Epithelial cell of proximal tubule (primary cell): Measurements from ENCODE around the gene DMD. TPM values are rescaled to one million over a fixed set of nuclear protein-coding genes. Genes with fewer than 3 reads are reported as not detected.
"Not testable (repeated sequence)": the region's sequence is repeated elsewhere in the genome, so short reads cannot be mapped to it uniquely, and the experiment has no call there.

Source experiments
- DNase-seq: peaks from one replicate; pipeline ENCODE4 v3.0.0-alpha.2; 2011; ENCODE audit warnings: low read depth
- H3K4me3 ChIP-seq: 2 replicates; pipeline ENCODE4 v1.5.1; 2011; ENCODE audit warnings: low read depth, mild to moderate bottlenecking, low read length
- CTCF ChIP-seq: conservative IDR thresholded peaks from 2 replicates; pipeline ENCODE4 v1.5.1; 2012; ENCODE audit warnings: low read depth, mild to moderate bottlenecking, low read length
- total RNA-seq: library from RNA; depleted of rRNA; stranded (reverse); fragments of >200 nt; gene quantifications from 2 replicates; pipeline ENCODE4 v1.2.3, GENCODE V29; 2015

DMD gene
- total RNA-seq, 1 donor from 2014 or later: 1.3 TPM

GRCh38 chrX:32708542-32708941, 502.8 kb downstream of the DMD start:
- no peak overlapping the region for H3K4me3 ChIP-seq
- no peak for DNase-seq
- TF ChIP-seq CTCF: no peak

- not testable (repeated sequence) for DNase-seq
These were observed 506.0 kb downstream of the DMD start for GRCh38 chrX:32705385-32705784.

DNA sequence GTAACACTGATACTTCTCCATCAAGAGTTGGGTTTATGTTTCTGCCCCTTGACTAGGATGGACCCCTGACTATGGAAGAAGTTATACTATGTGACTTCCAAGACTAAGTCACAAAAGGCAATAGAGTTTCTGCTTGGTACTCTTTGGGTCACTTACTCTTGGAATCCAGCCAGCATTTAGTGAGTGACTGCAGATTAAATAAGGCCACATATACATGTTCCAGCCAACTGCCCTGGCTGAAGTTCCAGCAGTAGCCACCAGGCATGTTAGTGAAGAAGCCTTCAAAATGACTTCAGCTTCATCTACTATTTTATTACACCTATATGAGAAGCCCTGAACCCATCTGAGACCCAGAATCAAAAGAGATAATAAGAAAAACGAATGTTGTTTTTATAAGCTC, 524.0 kb downstream of the DMD start:
- no peak overlapping the region for H3K4me3 ChIP-seq
- no peak for TF ChIP-seq CTCF
- DNase-seq: no peak

More at GRCh38 chrX:32705385-32705784, 506.0 kb downstream of the DMD start:
- not testable (repeated sequence) for H3K4me3 ChIP-seq

DNA sequence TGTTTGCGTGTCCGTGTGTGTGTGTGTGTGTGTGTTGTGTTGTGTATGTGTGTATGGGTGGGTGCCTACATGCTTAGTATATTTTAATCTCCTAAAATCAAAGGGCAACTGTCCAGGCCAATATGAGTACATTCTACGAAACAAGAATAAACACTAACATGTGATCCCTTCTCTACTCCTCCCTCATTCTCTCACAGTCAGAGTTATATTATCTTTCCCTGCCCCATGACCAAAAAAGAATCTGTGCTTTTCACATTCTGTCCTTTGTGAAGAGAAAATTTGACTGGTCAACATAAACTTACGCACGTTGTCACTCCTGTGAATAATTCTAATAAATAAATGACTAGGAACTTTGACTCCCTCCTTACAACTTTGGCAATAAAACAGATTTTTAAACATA, 532.9 kb downstream of the DMD start:
- no peak for TF ChIP-seq CTCF
- H3K4me3 ChIP-seq: no peak overlapping the region
- no peak for DNase-seq

DNA sequence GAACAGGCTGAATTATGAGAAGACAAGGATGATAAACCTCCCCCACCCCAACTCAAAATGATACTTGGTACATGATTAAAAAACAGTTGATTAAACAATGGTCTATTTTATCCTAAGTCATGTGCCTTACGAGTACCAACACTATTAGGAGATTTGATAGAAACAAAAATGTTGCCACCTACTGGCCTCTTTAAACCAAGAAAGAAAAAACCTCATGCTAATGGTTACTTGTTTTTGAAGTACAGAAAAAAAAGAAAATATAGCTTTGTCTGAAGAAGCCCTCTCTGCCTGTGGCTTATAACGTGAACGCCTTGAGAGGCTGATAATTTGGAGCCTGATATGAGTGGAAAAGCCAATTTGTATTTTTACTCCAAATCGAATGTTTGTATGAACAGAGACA, 538.2 kb downstream of the DMD start:
- no peak overlapping the region for H3K4me3 ChIP-seq
- TF ChIP-seq CTCF: peak; percentile 29
- no peak for DNase-seq

DNA sequence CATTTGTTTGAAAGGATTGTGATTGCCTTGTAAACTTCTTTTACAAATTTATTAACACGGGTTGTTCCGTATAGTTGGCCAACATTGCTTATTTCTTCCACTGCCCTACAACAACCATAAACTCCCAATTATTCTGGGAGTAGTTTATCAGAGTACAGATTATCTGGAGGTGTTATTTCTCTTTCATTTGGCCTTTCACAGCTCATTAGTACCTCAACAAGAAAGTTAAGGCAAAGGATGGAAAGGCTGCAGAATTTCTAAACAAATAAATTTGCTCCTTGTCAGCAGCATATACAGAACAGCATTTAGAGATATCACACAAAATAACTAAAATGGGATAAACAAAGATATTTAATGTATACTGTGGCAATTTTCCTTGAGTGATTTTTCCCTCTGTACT, 548.8 kb downstream of the DMD start:
- H3K4me3 ChIP-seq: no peak overlapping the region
- no peak for TF ChIP-seq CTCF
- no peak for DNase-seq

DNA sequence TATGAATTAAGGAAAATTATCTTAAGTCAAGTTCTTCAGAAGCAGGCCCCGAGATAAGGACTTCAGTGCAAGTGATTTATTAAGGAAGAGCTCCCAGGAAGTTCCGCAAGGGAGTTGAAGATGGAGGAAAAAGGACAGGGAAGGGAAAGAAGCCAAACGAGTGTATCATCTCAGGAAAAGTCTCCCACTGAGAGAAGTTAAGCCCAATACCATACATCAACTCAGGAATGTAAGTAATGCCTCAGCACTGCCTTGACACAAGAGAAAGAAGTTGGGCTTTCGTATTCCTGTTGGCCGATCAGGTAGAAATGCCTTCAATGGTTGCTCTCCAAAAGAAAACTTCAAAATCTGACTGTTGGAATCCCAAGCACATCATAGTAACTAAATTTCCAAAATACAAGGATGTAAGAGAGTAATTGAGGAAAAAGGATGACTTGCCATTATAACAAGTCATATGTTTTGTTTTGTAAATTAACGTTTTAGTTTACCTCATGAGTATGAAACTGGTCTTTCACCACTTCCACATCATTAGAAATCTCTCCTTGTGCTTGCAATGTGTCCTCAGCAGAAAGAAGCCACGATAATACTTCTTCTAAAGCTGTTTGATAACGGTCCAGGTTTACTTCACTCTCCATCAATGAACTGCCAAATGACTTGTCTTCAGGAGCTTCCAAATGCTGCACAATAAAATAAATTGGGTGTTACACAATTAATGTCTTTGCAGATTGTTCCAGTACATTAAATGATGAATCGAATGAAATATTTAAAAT, 566.7 kb downstream of the DMD start:
- H3K4me3 ChIP-seq: no peak overlapping the region
- DNase-seq: no peak
- TF ChIP-seq CTCF: no peak
